ENCODE data around the gene GNAI3.

DNA sequence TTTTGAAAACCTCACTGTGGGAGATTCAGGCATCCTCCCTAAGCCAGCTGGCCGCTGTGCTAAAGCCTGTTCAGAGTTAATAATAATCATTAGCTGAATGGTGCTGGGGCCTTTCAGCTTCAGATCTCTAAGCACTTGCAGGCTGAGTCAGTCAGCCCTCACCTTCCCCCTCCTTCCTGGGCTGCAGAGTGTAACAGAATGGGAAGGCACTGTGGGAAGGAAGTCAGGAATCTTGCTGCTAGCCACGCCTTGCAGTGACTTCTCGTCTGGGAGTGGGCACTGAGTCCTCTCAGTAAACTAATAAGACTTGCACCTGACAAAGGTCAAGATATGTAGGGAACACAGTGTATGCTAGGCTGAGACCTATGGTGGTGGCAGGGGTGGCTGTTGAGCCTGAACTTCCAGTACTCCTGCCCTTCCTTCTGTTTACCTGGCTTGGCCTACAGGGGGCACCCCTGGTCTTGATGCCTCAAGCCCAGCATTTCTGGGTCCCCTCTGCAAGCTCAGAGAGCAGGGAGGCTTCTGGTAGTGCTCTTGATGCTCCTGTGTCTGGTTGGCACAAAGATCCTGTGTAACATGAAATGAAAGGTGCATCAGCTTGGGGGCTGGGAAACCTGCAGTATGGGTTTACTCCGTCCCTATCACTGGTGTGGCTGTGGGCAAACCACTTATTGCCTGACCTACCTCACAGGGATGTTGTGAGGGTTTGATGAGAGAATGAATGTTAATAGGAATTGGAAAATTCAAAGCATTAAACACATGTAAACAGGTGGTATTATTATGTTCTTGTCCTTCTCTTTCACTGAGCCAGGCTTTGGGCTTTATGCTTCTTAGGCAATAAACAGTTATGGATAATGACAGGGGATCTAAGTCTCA is 48.5 kb upstream of the GNAI3 start:
- no peak for TF ChIP-seq POLR2A (IDR thresholded peaks at IDR 0.05; ENCODE audit: low read length)
- TF ChIP-seq GATA1 (IDR thresholded peaks at IDR 0.05; ENCODE audit: low read depth, low read length) = no peak
